Pulmonary artery endothelial cell (primary cell): ENCODE results near the gene ZNF358. TPM values are rescaled to one million over a fixed set of nuclear protein-coding genes. Genes with fewer than 3 reads are reported as not detected.

ENCODE experiments used
- DNase-seq: peaks from one replicate; pipeline ENCODE4 v3.0.0-alpha.2; 2011; ENCODE audit warnings: low read depth, low spot score
- total RNA-seq: library from RNA; depleted of rRNA; stranded (reverse); fragments of >200 nt; gene quantifications from 2 replicates; pipeline ENCODE4 v1.2.3, GENCODE V29; 2014

ZNF358 gene
- total RNA-seq, 1 donor from 2014 or later, result 16.0 TPM

- DNase-seq, result peak; percentile 51
These were observed 27.1 kb upstream of the ZNF358 start, which contains the start of gene PEX11G for GRCh38 chr19:7488736-7489353. Gene PEX11G, minus strand, starts transcription at chr19:7489035. Its CDS starts 25 bp downstream, at chr19:7489010.

GRCh38 chr19:7489609-7490044, 26.3 kb upstream of the ZNF358 start:
- no peak for DNase-seq

GRCh38 chr19:7492142-7492541, 23.8 kb upstream of the ZNF358 start:
- DNase-seq, result peak; percentile 43

- no peak for DNase-seq
These were observed 23.3 kb upstream of the ZNF358 start for GRCh38 chr19:7492558-7492957.

- no peak for DNase-seq
These were observed 21.3 kb upstream of the ZNF358 start for GRCh38 chr19:7494416-7495098.

GRCh38 chr19:7497292-7497691, 18.6 kb upstream of the ZNF358 start:
- no peak for DNase-seq

- DNase-seq, result no peak
These were observed 15.0 kb upstream of the ZNF358 start for GRCh38 chr19:7500811-7501450.

GRCh38 chr19:7502552-7502951, 13.4 kb upstream of the ZNF358 start:
- no peak for DNase-seq

GRCh38 chr19:7504684-7505083, 11.2 kb upstream of the ZNF358 start:
- no peak for DNase-seq

GRCh38 chr19:7505288-7505681, 10.6 kb upstream of the ZNF358 start:
- no peak for DNase-seq

- DNase-seq, result no peak
These were observed 10.1 kb upstream of the ZNF358 start for GRCh38 chr19:7505682-7506384.

GRCh38 chr19:7506385-7507328, 9.2 kb upstream of the ZNF358 start:
- peak; percentile 36 for DNase-seq

- DNase-seq, result peak; percentile 50
These were observed 8.0 kb upstream of the ZNF358 start for GRCh38 chr19:7507884-7508283.

GRCh38 chr19:7509625-7510024, 6.3 kb upstream of the ZNF358 start:
- DNase-seq, result no peak

- no peak for DNase-seq
These were observed 3.5 kb upstream of the ZNF358 start for GRCh38 chr19:7512400-7512851.

GRCh38 chr19:7513809-7514642, 1.9 kb upstream of the ZNF358 start:
- no peak for DNase-seq

- DNase-seq, result no peak
These were observed 726 bp upstream of the ZNF358 start for GRCh38 chr19:7515110-7515644.

GRCh38 chr19:7516333-7516732, 430 bp downstream of the ZNF358 start:
- DNase-seq, result no peak

- no peak for DNase-seq
These were observed 975 bp downstream of the ZNF358 start for GRCh38 chr19:7516878-7517277.
